Caco-2 (cell line): ENCODE data around the gene SPATA22. TPM values are rescaled to one million over a fixed set of nuclear protein-coding genes. Genes with fewer than 3 reads are reported as not detected.
"Not testable (repeated sequence)": the region's sequence is repeated elsewhere in the genome, so short reads cannot be mapped to it uniquely, and the experiment has no call there.

Experiments
- BruUV-seq: library from RNA; stranded (reverse); fragments of 400-500 nt; replicated peaks from 2 replicates; lab custom pipeline; 2021; lab: Mats Ljungman, UMichigan
- CTCF ChIA-PET: fragments of 300-600 bp; sonication (Branson Sonifier 250); formaldehyde crosslinking; loops from one replicate; lab custom pipeline; 2022; ENCODE audit warnings: antibody characterized with exemption; lab: Charles Lee
- POLR2A ChIA-PET: fragments of 300-600 bp; sonication (Branson Sonifier 250); formaldehyde crosslinking; loops from one replicate; lab custom pipeline; 2022; ENCODE audit warnings: antibody characterized with exemption; lab: Charles Lee
- DNase-seq, 2 experiments: peaks; one replicate each; pipeline versions ENCODE4 v3.0.0 to v3.0.0-alpha.2; 2020 to 2022
- H3K27me3 ChIP-seq: replicated peaks from 2 replicates; pipeline ENCODE4 v1.6.0; 2011; ENCODE audit warnings: low read length; ENCODE audit not compliant: control insufficient read depth, insufficient read depth
- H3K36me3 ChIP-seq: 2 replicates; pipeline ENCODE4 v1.5.1; 2011; ENCODE audit warnings: low read length; ENCODE audit not compliant: control insufficient read depth, insufficient read depth
- H3K4me1 ChIP-seq: fragments of 250-450 bp; sonication (Bioruptor Pico); 2 replicates; pipeline ENCODE4 v1.5.1; 2020; ENCODE audit warnings: mild to moderate bottlenecking
- H3K4me3 ChIP-seq: 2 replicates; pipeline ENCODE4 v1.5.1; 2011; ENCODE audit warnings: low read depth, mild to moderate bottlenecking, control low read depth, low read length
- H3K9me3 ChIP-seq: fragments of 250-450 bp; sonication (Bioruptor Pico); 2 replicates; pipeline ENCODE4 v1.5.1; 2020; ENCODE audit warnings: mild to moderate bottlenecking, moderate library complexity
- H3K27ac Mint-ChIP-seq: one replicate; pipeline ENCODE4 v1.8.0; 2022; ENCODE audit warnings: mixed read lengths; ENCODE audit not compliant: unreplicated experiment
- H3K27me3 Mint-ChIP-seq: one replicate; pipeline ENCODE4 v1.8.0; 2022; ENCODE audit warnings: mixed read lengths; ENCODE audit not compliant: insufficient read depth, unreplicated experiment
- H3K36me3 Mint-ChIP-seq: one replicate; pipeline ENCODE4 v1.8.0; 2022; ENCODE audit warnings: mild to moderate bottlenecking, mixed read lengths; ENCODE audit not compliant: insufficient read depth, unreplicated experiment
- H3K4me1 Mint-ChIP-seq: one replicate; pipeline ENCODE4 v1.8.0; 2022; ENCODE audit warnings: low read depth, mixed read lengths; ENCODE audit not compliant: unreplicated experiment
- H3K4me3 Mint-ChIP-seq: one replicate; pipeline ENCODE4 v1.8.0; 2022; ENCODE audit warnings: mild to moderate bottlenecking, moderate library complexity, mixed read lengths; ENCODE audit not compliant: unreplicated experiment
- H3K9me3 Mint-ChIP-seq: one replicate; pipeline ENCODE4 v1.8.0; 2022; ENCODE audit warnings: mixed read lengths; ENCODE audit not compliant: unreplicated experiment
- intact Hi-C: fragments of 100-400 bp; cut with micrococcal nuclease; formaldehyde crosslinking; loops from one replicate; pipeline ENCODE4 v1.10.0; 2022; ENCODE audit not compliant: unreplicated experiment
- total RNA-seq: library from RNA; stranded (reverse); gene quantifications from 2 replicates; pipeline ENCODE4 v1.2.3, GENCODE V29; 2022
- TF ChIP-seq, protein P1 (sequence below), 2 experiments: fragments of 200-600 bp in 1 of 2; IDR thresholded peaks; 1 replicate in 1 of 2; 2 replicates in 1 of 2; pipeline versions ENCODE4 v1.5.1 to v1.8.0; 2011 to 2022; ENCODE audit warnings: antibody characterized with exemption in 1 of 2, control low read depth in 1 of 2, inconsistent platforms in 1 of 2, low read depth in 1 of 2, low read length in 1 of 2, mild to moderate bottlenecking in 1 of 2, moderate library complexity in 1 of 2; ENCODE audit not compliant: insufficient read depth in 1 of 2, severe bottlenecking in 1 of 2, unreplicated experiment in 1 of 2

Gene SPATA22
- total RNA-seq, 1 experiment from 2014 or later, result not detected

DNA sequence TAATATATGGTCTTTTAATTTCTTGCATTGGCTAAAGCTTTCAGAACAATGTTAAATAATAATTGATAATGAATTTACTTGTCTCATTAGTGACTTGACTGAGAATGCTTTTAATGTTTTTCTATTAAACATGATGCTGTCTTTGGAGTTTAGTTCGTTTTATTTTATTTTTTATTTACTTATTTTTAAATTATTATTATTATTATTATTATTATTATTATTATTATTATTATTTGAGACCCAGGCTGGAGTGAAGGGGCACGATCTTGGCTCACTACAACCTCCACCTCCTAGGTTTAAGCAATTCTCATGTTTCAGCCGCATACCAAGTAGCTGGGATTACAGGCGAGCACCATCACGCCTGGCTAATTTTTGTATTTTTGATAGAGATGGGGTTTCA is 56.0 kb downstream of the SPATA22 start:
- H3K4me1 ChIP-seq, result no peaks in the 10 kb centered on the region
- Mint-ChIP-seq H3K4me1 (no peaks in the 10 kb centered on the region), H3K4me3 (no peak overlapping the region), H3K36me3 (no peaks in the 10 kb centered on the region), H3K27me3 (peaks cover 6% of the 10 kb centered on the region), H3K9me3 (no peaks in the 10 kb centered on the region), H3K27ac (no peak overlapping the region)
- DNase-seq, result no peak
- TF ChIP-seq, protein P1, sequence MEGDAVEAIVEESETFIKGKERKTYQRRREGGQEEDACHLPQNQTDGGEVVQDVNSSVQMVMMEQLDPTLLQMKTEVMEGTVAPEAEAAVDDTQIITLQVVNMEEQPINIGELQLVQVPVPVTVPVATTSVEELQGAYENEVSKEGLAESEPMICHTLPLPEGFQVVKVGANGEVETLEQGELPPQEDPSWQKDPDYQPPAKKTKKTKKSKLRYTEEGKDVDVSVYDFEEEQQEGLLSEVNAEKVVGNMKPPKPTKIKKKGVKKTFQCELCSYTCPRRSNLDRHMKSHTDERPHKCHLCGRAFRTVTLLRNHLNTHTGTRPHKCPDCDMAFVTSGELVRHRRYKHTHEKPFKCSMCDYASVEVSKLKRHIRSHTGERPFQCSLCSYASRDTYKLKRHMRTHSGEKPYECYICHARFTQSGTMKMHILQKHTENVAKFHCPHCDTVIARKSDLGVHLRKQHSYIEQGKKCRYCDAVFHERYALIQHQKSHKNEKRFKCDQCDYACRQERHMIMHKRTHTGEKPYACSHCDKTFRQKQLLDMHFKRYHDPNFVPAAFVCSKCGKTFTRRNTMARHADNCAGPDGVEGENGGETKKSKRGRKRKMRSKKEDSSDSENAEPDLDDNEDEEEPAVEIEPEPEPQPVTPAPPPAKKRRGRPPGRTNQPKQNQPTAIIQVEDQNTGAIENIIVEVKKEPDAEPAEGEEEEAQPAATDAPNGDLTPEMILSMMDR (IDR thresholded peaks at IDR 0.05; ENCODE audit: insufficient read depth in 1 of 2, low read depth in 1 of 2, low read length in 1 of 2, severe bottlenecking in 1 of 2, unreplicated experiment in 1 of 2), result no peak
- no peak overlapping the region for H3K4me3 ChIP-seq
- CTCF ChIA-PET, result no interaction called here
- H3K9me3 ChIP-seq, result no peaks in the 10 kb centered on the region
- H3K36me3 ChIP-seq, result no peaks in the 10 kb centered on the region
- intact Hi-C loops, result no loop called here
- no peaks in the 10 kb centered on the region for H3K27me3 ChIP-seq
- BruUV-seq, result no TSS peak
- POLR2A ChIA-PET, result no interaction called here

DNA sequence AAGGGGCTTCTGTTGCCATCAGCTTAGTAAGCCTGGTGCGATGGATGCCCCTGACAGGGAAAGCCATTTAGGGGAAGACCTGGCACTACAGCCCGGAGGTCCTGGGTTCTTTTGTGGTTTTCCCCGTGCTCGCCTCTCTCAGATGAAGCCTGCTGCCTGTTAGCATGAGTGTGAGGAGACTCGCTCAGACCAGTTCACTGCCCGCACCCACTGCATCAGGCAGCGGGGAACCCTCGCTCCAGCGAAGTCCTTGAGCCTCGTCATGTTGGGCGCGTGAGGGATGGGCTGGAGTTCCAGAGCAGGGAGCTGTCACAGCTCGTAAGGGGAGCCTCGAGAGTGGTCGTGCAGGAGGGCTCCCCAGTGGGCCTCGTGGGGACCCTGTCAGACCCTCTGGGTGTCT is 59.4 kb downstream of the SPATA22 start:
- H3K36me3 Mint-ChIP-seq, H3K36me3 ChIP-seq, POLR2A ChIA-PET, H3K4me1 Mint-ChIP-seq, H3K4me1 ChIP-seq, BruUV-seq, H3K27ac Mint-ChIP-seq, intact Hi-C loops, CTCF ChIA-PET, H3K9me3 ChIP-seq, H3K4me3 Mint-ChIP-seq, DNase-seq, H3K4me3 ChIP-seq, H3K27me3 ChIP-seq, H3K27me3 Mint-ChIP-seq: not testable (repeated sequence)
- peaks cover 13% of the 10 kb centered on the region for H3K9me3 Mint-ChIP-seq

DNA sequence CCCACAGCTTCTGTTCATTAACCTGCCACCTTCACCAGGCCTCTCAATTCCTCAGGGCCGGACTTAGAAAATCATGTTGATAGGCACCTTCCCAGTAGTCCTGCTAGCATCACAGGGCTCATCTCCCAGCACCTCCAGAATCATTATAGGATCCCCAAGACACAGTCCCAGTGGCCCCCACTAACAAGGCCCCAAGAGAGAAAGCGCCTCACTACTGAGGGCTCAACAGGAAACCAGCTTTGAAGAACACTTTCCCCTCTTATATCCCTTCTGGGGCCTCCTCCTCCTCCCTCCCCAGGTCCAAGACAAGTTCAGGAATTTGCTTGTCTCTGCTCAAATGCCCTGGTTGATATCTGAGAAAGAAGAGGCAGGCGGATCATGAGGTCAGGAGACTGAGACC is 60.5 kb downstream of the SPATA22 start, which contains the start of gene OR3A3:
Gene OR3A3 (plus strand): TSS at position 301 of the 400 bp plus-strand sequence.
- TF ChIP-seq, protein P1 (IDR thresholded peaks at IDR 0.05; ENCODE audit: insufficient read depth in 1 of 2, low read depth in 1 of 2, low read length in 1 of 2, severe bottlenecking in 1 of 2, unreplicated experiment in 1 of 2), result no peak
- Mint-ChIP-seq H3K9me3 (peaks cover 24% of the 10 kb centered on the region), H3K27ac (no peak within 1 kb of the TSS), H3K36me3 (no peaks in the 10 kb centered on the region), H3K4me3 (no peak within 1 kb of the TSS), H3K27me3 (peaks cover 9% of the 10 kb centered on the region), H3K4me1 (no peaks in the 10 kb centered on the region)
- DNase-seq, result no peak
- POLR2A ChIA-PET, result no interaction called here
- CTCF ChIA-PET, result no interaction called here
- Histone ChIP-seq H3K4me1 (no peaks in the 10 kb centered on the region), H3K9me3 (peaks cover 5% of the 10 kb centered on the region; the same call in 1 of the 2 replicates), H3K36me3 (no peaks in the 10 kb centered on the region), H3K4me3 (no peak within 1 kb of the TSS), H3K27me3 (no peaks in the 10 kb centered on the region)
- BruUV-seq, result no TSS peak
- intact Hi-C loops, result no loop called here

DNA sequence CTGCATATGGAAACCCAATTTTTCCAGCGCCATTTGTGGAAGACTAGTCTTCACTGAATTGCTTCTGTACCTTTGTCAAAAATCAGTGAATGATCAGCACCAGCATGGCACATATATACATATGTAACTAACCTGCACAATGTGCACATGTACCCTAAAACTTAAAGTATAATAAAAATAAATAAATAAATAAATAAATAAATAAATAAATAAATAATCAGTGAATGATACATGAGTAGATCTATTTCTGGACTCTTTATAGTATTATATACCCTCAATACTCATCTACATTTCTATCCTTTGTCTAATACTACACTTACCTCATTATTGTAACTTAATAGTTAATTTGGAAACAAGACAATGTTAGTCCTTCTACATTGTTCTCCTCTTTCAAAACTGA is 67.8 kb downstream of the SPATA22 start:
- POLR2A ChIA-PET, CTCF ChIA-PET, H3K36me3 Mint-ChIP-seq, BruUV-seq, H3K4me3 Mint-ChIP-seq, H3K4me3 ChIP-seq, H3K27ac Mint-ChIP-seq, H3K27me3 ChIP-seq, DNase-seq, H3K4me1 ChIP-seq, H3K9me3 ChIP-seq, H3K36me3 ChIP-seq, H3K4me1 Mint-ChIP-seq, intact Hi-C loops: not testable (repeated sequence)
- H3K27me3 Mint-ChIP-seq, result peaks cover 15% of the 10 kb centered on the region
- H3K9me3 Mint-ChIP-seq, result peaks cover 34% of the 10 kb centered on the region
